GM18499 (cell line): ENCODE data around the gene C16orf89.
"Not testable (repeated sequence)": the region's sequence is repeated elsewhere in the genome, so short reads cannot be mapped to it uniquely, and the experiment has no call there.

Experiments
- ATAC-seq: cut with Tn5 transposase; IDR thresholded peaks from one replicate; pipeline ENCODE4 v1.9.1; 2021; ENCODE audit warnings: moderate number of reproducible peaks; ENCODE audit not compliant: insufficient read depth, unreplicated experiment

The C16orf89 gene

GRCh38 chr16:5062790-5063765, 2.7 kb downstream of the C16orf89 start:
- ATAC-seq: no peak

GRCh38 chr16:5062051-5062450, 3.7 kb downstream of the C16orf89 start:
- ATAC-seq: no peak

GRCh38 chr16:5060073-5060641, 5.6 kb downstream of the C16orf89 start:
- ATAC-seq: no peak

- ATAC-seq: no peak
Measured at GRCh38 chr16:5059386-5060072, 6.2 kb downstream of the C16orf89 start.

- no peak for ATAC-seq
Measured at GRCh38 chr16:5058476-5058875, 7.3 kb downstream of the C16orf89 start.

GRCh38 chr16:5056352-5056751, 9.4 kb downstream of the C16orf89 start:
- ATAC-seq: no peak

GRCh38 chr16:5054876-5055865, 10.6 kb downstream of the C16orf89 start:
- no peak for ATAC-seq

GRCh38 chr16:5046914-5047313, 18.8 kb downstream of the C16orf89 start:
- ATAC-seq: no peak

- no peak for ATAC-seq
Measured at GRCh38 chr16:5045499-5046115, 20.1 kb downstream of the C16orf89 start.

- ATAC-seq: not testable (repeated sequence)
Measured at GRCh38 chr16:5044581-5044980, 21.2 kb downstream of the C16orf89 start.

GRCh38 chr16:5044011-5044540, 21.7 kb downstream of the C16orf89 start:
- ATAC-seq: no peak

GRCh38 chr16:5042574-5043171, 23.1 kb downstream of the C16orf89 start:
- ATAC-seq: no peak

- ATAC-seq: no peak
Measured at GRCh38 chr16:5041600-5042133, 24.1 kb downstream of the C16orf89 start.

- ATAC-seq: no peak
Measured at GRCh38 chr16:5040451-5040850, 25.3 kb downstream of the C16orf89 start.

- ATAC-seq: no peak
Measured at GRCh38 chr16:5036228-5037156, 29.3 kb downstream of the C16orf89 start.

- no peak for ATAC-seq
Measured at GRCh38 chr16:5035909-5036227, 29.9 kb downstream of the C16orf89 start.

- no peak for ATAC-seq
Measured at GRCh38 chr16:5034167-5034523, 31.6 kb downstream of the C16orf89 start.
